AG09309 (cell line): Measurements from ENCODE around the gene VPS45.
"Not testable (repeated sequence)": the region's sequence is repeated elsewhere in the genome, so short reads cannot be mapped to it uniquely, and the experiment has no call there.

Experiments used
- DNase-seq: peaks from one replicate; pipeline ENCODE4 v3.0.0-alpha.2; 2010; ENCODE audit warnings: low read depth
- H3K4me3 ChIP-seq: 2 replicates; pipeline ENCODE4 v1.5.1; 2011; ENCODE audit warnings: mild to moderate bottlenecking, low read depth, low read length, moderate library complexity; ENCODE audit not compliant: control insufficient read depth
- CTCF ChIP-seq: IDR thresholded peaks from 2 replicates; pipeline ENCODE4 v1.5.1; 2011; ENCODE audit warnings: mild to moderate bottlenecking, low read depth, low read length, inconsistent platforms; ENCODE audit not compliant: insufficient read depth, control insufficient read depth; ENCODE audit errors: missing control alignments

The VPS45 gene

GRCh38 chr1:150141452-150141851 lies 73.9 kb downstream of the VPS45 start:
- TF ChIP-seq CTCF: no peak
- no peak overlapping the region for H3K4me3 ChIP-seq
- no peak for DNase-seq

- no peak overlapping the region for H3K4me3 ChIP-seq
- TF ChIP-seq CTCF: no peak
- no peak for DNase-seq
Measured at GRCh38 chr1:150142083-150142482, 74.5 kb downstream of the VPS45 start.

GRCh38 chr1:150144606-150145005 lies 77.0 kb downstream of the VPS45 start:
- no peak for DNase-seq
- TF ChIP-seq CTCF: no peak
- no peak overlapping the region for H3K4me3 ChIP-seq

- H3K4me3 ChIP-seq, DNase-seq: not testable (repeated sequence)
Measured at GRCh38 chr1:150146016-150146415, 78.4 kb downstream of the VPS45 start.

- no peak for TF ChIP-seq CTCF
- H3K4me3 ChIP-seq: no peak overlapping the region
- DNase-seq: no peak
Measured at GRCh38 chr1:150146849-150147542, 79.4 kb downstream of the VPS45 start.

- no peak for DNase-seq
- H3K4me3 ChIP-seq: peak overlapping the region; percentile 62
- no peak for TF ChIP-seq CTCF
Measured at GRCh38 chr1:150148837-150149270, 81.3 kb downstream of the VPS45 start.

GRCh38 chr1:150149271-150150132 lies 81.9 kb downstream of the VPS45 start, which contains the start of gene PLEKHO1:
TSS of gene PLEKHO1 (plus strand) at chr1:150149916. CDS start at chr1:150150258, 342 bp downstream.
- peak; percentile 29 for DNase-seq
- no peak for TF ChIP-seq CTCF
- H3K4me3 ChIP-seq: peak within 1 kb of the TSS; percentile 62
